Neural cell (in vitro differentiated cells): ENCODE measurements around the gene PRAMEF5. TPM values are rescaled to one million over a fixed set of nuclear protein-coding genes. Genes with fewer than 3 reads are reported as not detected.
"Not testable (repeated sequence)": the region's sequence is repeated elsewhere in the genome, so short reads cannot be mapped to it uniquely, and the experiment has no call there.

ENCODE experiments used
- H2AFZ ChIP-seq: fragments of 200-600, 300-800 bp; sonication (generic), shearing (Covaris generic); 2 replicates; pipeline ENCODE4 v1.6.0; 2014; ENCODE audit warnings: low read depth, mild to moderate bottlenecking, antibody characterized with exemption, low read length, moderate library complexity
- H3F3A ChIP-seq: fragments of 200-600 bp; shearing (Covaris generic); 2 replicates; pipeline ENCODE4 v1.6.1; 2016; ENCODE audit warnings: mild to moderate bottlenecking, moderate library complexity, mixed read lengths, antibody characterized with exemption, low read length; ENCODE audit not compliant: insufficient read depth, poor library complexity, severe bottlenecking
- H3K27ac ChIP-seq: fragments of 200-600, 300-800 bp; sonication (generic), shearing (Covaris generic); 2 replicates; pipeline ENCODE4 v1.5.1; 2014; ENCODE audit warnings: mild to moderate bottlenecking, low read length, moderate library complexity
- H3K27me3 ChIP-seq: fragments of 300-800, 200-600 bp; sonication (generic), shearing (Covaris generic); 2 replicates; pipeline ENCODE4 v1.6.0; 2014; ENCODE audit warnings: mild to moderate bottlenecking, low read depth, low read length, moderate library complexity; ENCODE audit not compliant: insufficient read depth
- H3K36me3 ChIP-seq: fragments of 300-800, 200-600 bp; sonication (generic), shearing (Covaris generic); 2 replicates; pipeline ENCODE4 v1.5.1; 2014; ENCODE audit warnings: mild to moderate bottlenecking, antibody characterized with exemption, low read length, moderate library complexity; ENCODE audit not compliant: insufficient read depth
- H3K4me2 ChIP-seq: fragments of 300-800, 200-600 bp; sonication (generic), shearing (Covaris generic); 2 replicates; pipeline ENCODE4 v1.6.0; 2014; ENCODE audit warnings: mild to moderate bottlenecking, low read length
- H3K4me3 ChIP-seq: fragments of 300-800, 200-600 bp; sonication (generic), shearing (Covaris generic); 2 replicates; pipeline ENCODE4 v1.5.1; 2014; ENCODE audit warnings: mild to moderate bottlenecking, low read length, moderate library complexity
- H3K79me2 ChIP-seq: fragments of 200-600 bp; shearing (Covaris generic); replicated peaks from 2 replicates; pipeline ENCODE4 v1.6.0; 2014; ENCODE audit warnings: mild to moderate bottlenecking, low read length, moderate library complexity; ENCODE audit not compliant: insufficient read depth
- H3K9ac ChIP-seq: fragments of 300-800, 200-600 bp; sonication (generic), shearing (Covaris generic); 2 replicates; pipeline ENCODE4 v1.6.1; 2016; ENCODE audit warnings: mild to moderate bottlenecking, low read length, mixed read lengths
- H3K9me2 ChIP-seq: fragments of 200-600 bp; shearing (Covaris generic); 2 replicates; pipeline ENCODE4 v1.6.1; 2016; ENCODE audit warnings: mild to moderate bottlenecking, low read length, mixed read lengths; ENCODE audit not compliant: insufficient read depth
- H3K9me3 ChIP-seq: fragments of 200-600, 300-800 bp; sonication (generic), shearing (Covaris generic); 2 replicates; pipeline ENCODE4 v1.6.1; 2016; ENCODE audit warnings: mild to moderate bottlenecking, mixed run types, low read length, moderate library complexity, mixed read lengths
- H4K20me1 ChIP-seq: fragments of 200-600 bp; shearing (Covaris generic); 2 replicates; pipeline ENCODE4 v1.6.1; 2016; ENCODE audit warnings: mild to moderate bottlenecking, mixed run types; ENCODE audit not compliant: insufficient read depth
- polyA plus RNA-seq: library from polyadenylated mRNA; depleted of rRNA; stranded (reverse); fragments of >200 nt; gene quantifications from 2 replicates; pipeline ENCODE4 v1.2.3, GENCODE V29; 2014

PRAMEF5 gene
- polyA plus RNA-seq, 1 donor from 2014 or later, result not detected

- H3K79me2 ChIP-seq, H3K27me3 ChIP-seq, H3K4me3 ChIP-seq: not testable (repeated sequence)
These were observed 8.0 kb upstream of the PRAMEF5 start for GRCh38 chr1:13245841-13246553.

DNA sequence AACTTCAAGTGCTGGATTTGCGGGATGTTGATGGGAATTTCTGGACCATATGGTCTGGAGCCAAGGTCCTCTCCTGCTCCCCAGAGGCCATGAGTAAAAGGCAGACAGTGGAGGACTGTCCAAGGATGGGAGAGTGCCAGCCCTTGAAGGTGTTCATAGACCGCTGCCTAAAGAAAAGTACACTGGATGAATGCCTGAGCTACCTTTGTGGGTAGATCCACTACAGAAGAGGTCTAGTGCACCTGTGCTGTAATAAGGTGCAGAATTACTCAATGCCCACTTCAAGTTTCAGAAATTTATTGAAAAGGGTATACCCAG, 7.5 kb upstream of the PRAMEF5 start:
- not testable (repeated sequence) for H3F3A ChIP-seq, H3K27me3 ChIP-seq, H3K9me2 ChIP-seq, H3K9me3 ChIP-seq, H3K4me3 ChIP-seq, H3K27ac ChIP-seq, H3K36me3 ChIP-seq, H3K79me2 ChIP-seq, H2AFZ ChIP-seq, H4K20me1 ChIP-seq, H3K9ac ChIP-seq, H3K4me2 ChIP-seq

More at GRCh38 chr1:13245841-13246553, 8.0 kb upstream of the PRAMEF5 start:
- H3K9me2 ChIP-seq, H2AFZ ChIP-seq, H3K4me2 ChIP-seq, H3K9me3 ChIP-seq, H3K27ac ChIP-seq, H3K36me3 ChIP-seq, H3F3A ChIP-seq, H4K20me1 ChIP-seq, H3K9ac ChIP-seq: not testable (repeated sequence)

- not testable (repeated sequence) for H3K27ac ChIP-seq, H3K9me2 ChIP-seq, H3K36me3 ChIP-seq, H3K4me2 ChIP-seq, H3K9ac ChIP-seq, H4K20me1 ChIP-seq, H3K79me2 ChIP-seq, H3F3A ChIP-seq, H3K4me3 ChIP-seq, H3K27me3 ChIP-seq, H3K9me3 ChIP-seq, H2AFZ ChIP-seq
These were observed 6.9 kb upstream of the PRAMEF5 start for GRCh38 chr1:13247122-13247521.

DNA sequence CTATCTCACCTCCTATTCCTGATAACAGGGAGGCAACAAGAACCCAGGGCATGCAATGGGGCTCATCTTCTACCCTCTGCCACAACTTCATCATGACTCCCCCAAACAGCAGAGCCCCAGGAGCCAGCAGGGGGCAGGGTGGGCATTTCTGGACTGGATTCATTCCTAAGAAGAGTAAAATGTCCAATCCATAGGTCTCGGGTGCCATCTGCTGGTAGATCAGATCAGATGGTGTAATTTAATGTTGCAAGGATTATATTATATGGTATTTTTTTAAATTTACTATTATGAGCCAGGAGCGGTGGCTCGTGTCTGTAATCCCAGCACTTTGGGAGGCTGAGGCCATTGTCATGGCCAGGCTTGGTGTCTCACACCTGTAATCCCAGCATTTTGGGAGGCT, 11.1 kb downstream of the PRAMEF5 start:
- H3K9me3 ChIP-seq, result not testable (repeated sequence)

DNA sequence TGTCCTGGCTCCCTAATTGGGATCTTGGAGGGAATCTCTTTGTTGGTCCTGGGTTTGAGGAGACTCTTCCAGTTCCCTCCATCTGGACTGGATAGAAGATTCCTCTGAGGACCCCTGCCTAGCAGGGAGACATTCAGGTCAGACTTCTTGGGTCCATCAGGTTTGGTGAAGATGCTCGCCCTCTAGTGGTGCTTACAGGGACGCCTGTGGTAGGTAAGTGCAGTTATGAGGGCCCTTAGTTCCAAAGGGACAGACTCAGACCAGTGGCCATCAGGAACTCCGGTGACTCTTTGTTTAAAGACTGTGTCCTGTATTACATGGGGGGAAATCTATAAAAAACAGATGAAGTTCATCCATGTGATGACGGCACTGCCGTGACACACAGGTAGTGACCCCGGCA, 23.0 kb downstream of the PRAMEF5 start:
- not testable (repeated sequence) for H3K36me3 ChIP-seq, H3K27ac ChIP-seq, H4K20me1 ChIP-seq, H3K9ac ChIP-seq, H3K9me2 ChIP-seq, H3K4me3 ChIP-seq, H3K4me2 ChIP-seq, H2AFZ ChIP-seq, H3K27me3 ChIP-seq, H3K79me2 ChIP-seq, H3F3A ChIP-seq, H3K9me3 ChIP-seq

More for the DNA sequence above, 11.1 kb downstream of the PRAMEF5 start:
- H3K9me2 ChIP-seq, H3K79me2 ChIP-seq, H4K20me1 ChIP-seq, H3K4me2 ChIP-seq, H3F3A ChIP-seq, H3K36me3 ChIP-seq, H3K27me3 ChIP-seq, H3K27ac ChIP-seq, H2AFZ ChIP-seq, H3K9ac ChIP-seq, H3K4me3 ChIP-seq: not testable (repeated sequence)

DNA sequence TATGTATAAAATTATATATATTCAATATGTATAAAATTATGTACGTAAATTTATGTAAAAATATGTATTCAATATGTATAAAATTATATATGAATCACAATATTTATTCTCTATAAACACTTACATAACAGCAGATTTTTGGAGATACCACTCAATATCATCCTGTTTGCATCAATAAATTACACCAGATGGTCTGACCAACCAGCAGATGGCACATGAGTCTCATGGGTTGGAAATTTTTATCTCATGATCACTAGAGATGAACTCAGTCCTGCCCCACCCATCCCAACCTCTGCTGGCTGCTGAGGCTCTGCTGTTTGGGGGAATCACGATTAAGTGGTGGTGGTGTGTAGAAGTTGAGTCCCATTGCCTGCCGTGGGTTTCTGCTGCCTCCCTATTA, 25.6 kb downstream of the PRAMEF5 start:
- H3K36me3 ChIP-seq, H4K20me1 ChIP-seq, H3K79me2 ChIP-seq, H3F3A ChIP-seq, H3K9ac ChIP-seq, H3K4me2 ChIP-seq, H3K9me2 ChIP-seq, H2AFZ ChIP-seq, H3K4me3 ChIP-seq, H3K9me3 ChIP-seq, H3K27ac ChIP-seq, H3K27me3 ChIP-seq: not testable (repeated sequence)

GRCh38 chr1:13285037-13285436, 31.0 kb downstream of the PRAMEF5 start, which contains the start of gene PRAMEF8:
PRAMEF8 (minus strand) TSS chr1:13285137; CDS start chr1:13284091, 1,046 bp downstream.
- not testable (repeated sequence) for H4K20me1 ChIP-seq, H3K36me3 ChIP-seq, H3K9me3 ChIP-seq, H3K79me2 ChIP-seq, H3K4me3 ChIP-seq, H3F3A ChIP-seq, H3K9me2 ChIP-seq, H3K27me3 ChIP-seq, H2AFZ ChIP-seq, H3K27ac ChIP-seq, H3K4me2 ChIP-seq, H3K9ac ChIP-seq

DNA sequence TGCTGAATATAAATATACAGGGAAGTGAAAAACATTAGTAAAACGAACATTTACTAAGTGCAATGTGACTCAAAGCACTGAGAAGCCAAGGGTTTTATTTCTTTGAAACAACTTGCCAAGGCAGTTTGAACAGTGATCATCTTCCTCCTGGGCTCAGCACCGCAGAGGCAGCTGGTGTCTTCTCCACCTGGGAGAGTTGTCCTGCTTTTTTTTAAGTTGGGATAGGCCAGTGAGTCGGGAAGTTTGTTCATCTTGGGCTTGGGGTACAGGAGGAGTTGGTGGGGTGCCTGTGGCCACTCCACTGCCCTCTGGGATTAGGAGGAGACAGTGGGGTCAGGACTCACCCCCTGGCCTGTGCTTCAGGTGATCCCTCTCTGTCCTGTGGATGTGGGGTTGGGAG, 35.0 kb downstream of the PRAMEF5 start:
- H3K9me3 ChIP-seq, H3F3A ChIP-seq, H3K4me2 ChIP-seq, H3K9ac ChIP-seq, H3K9me2 ChIP-seq, H3K79me2 ChIP-seq, H3K27me3 ChIP-seq, H3K27ac ChIP-seq, H4K20me1 ChIP-seq, H3K36me3 ChIP-seq, H2AFZ ChIP-seq, H3K4me3 ChIP-seq: not testable (repeated sequence)
